Measurements from ENCODE around the gene SLC22A7. TPM values are rescaled to one million over a fixed set of nuclear protein-coding genes. Genes with fewer than 3 reads are reported as not detected.

SLC22A7 gene
- total RNA-seq, 6 experiments from 2014 or later, result 145 to 348 (median 185) TPM

DNA sequence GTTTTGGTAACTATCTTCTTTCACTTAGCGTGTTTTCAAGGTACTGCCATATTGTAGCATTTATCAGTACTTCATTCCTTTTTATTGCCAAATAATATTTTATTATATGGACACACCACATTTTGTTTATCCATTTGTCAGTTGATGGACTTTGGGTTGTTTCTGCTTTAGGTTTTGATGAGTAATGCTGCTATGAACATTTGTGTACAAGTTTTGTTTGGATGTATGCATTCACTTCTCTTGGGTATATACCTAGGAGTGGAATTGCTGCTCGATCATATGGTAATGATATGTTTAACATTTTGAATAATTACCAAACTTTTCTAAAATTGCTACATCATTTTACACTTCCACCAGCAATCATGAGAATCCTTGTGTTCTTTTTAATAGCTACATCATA lies 6.4 kb upstream of the SLC22A7 start:
- Histone ChIP-seq H3K4me1 (peaks cover 0 to 22% (median 6%) of the 10 kb centered on the region in 4 donors), H3K36me3 (no peaks in the 10 kb centered on the region), H3K4me3 (no peak overlapping the region), H3K27ac (no peak overlapping the region), H3K27me3 (no peaks in the 10 kb centered on the region), H3K9me3 (no peaks in the 10 kb centered on the region)
- DNase-seq, result no peak
- WGBS (ENCODE audit: insufficient coverage, low coverage, low lambda C conversion rate, missing lambda C conversion rate), result 100% methylated on average over 2 of the region's 2 CpGs
- intact Hi-C loops (cut with DNase I), result no loop called here
- TF ChIP-seq, protein P1, sequence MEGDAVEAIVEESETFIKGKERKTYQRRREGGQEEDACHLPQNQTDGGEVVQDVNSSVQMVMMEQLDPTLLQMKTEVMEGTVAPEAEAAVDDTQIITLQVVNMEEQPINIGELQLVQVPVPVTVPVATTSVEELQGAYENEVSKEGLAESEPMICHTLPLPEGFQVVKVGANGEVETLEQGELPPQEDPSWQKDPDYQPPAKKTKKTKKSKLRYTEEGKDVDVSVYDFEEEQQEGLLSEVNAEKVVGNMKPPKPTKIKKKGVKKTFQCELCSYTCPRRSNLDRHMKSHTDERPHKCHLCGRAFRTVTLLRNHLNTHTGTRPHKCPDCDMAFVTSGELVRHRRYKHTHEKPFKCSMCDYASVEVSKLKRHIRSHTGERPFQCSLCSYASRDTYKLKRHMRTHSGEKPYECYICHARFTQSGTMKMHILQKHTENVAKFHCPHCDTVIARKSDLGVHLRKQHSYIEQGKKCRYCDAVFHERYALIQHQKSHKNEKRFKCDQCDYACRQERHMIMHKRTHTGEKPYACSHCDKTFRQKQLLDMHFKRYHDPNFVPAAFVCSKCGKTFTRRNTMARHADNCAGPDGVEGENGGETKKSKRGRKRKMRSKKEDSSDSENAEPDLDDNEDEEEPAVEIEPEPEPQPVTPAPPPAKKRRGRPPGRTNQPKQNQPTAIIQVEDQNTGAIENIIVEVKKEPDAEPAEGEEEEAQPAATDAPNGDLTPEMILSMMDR (IDR thresholded peaks at IDR 0.05), result no peak
- TF ChIP-seq POLR2A (IDR thresholded peaks at IDR 0.05), result no peak
- no peak for ATAC-seq

- TF ChIP-seq, protein P1 (IDR thresholded peaks at IDR 0.05), result no peak
- no peak for TF ChIP-seq POLR2A (IDR thresholded peaks at IDR 0.05)
- WGBS (ENCODE audit: insufficient coverage, low coverage, low lambda C conversion rate, missing lambda C conversion rate), result 85% methylated on average over 6 of the region's 6 CpGs
- no peak overlapping the region for H3K4me3 ChIP-seq
- no peaks in the 10 kb centered on the region for H3K9me3 ChIP-seq
- H3K27ac ChIP-seq, result no peak overlapping the region
- no peaks in the 10 kb centered on the region for H3K27me3 ChIP-seq
- intact Hi-C loops (cut with DNase I), result no loop called here
- DNase-seq (no peak), ATAC-seq (no peak)
- H3K36me3 ChIP-seq, result no peaks in the 10 kb centered on the region
- peaks cover 0 to 21% (median 9%) of the 10 kb centered on the region in 4 donors for H3K4me1 ChIP-seq
These were observed 5.7 kb upstream of the SLC22A7 start for GRCh38 chr6:43292341-43292740.

DNA sequence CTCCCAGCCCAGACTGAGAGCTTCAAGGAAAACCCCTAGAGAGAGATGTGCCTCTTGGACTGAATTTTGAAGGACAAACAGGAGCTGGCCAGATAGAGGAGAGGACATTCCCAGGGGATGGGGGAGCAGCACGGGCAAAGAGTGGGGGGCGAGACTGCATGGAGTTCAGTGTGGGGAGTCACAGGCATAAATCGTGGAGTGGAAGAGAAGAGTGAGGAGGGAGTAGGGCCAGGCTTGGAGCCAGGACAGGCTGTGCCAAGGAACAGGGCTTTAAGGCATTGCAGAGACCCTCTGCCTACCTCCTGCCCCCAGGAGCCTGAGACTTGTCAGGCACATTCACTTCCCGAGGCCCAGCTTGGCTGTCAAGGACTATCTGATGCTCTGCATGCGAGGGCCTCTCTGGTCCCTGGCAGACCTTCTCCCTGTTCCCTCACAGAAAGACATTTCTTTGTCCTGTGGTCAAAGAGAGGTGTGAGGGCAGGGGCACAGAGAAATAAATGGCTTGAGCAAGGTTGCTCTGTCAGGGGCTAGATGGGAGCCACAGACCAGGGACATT lies 5.2 kb upstream of the SLC22A7 start:
- 85% methylated on average over 3 of the region's 5 CpGs for WGBS (ENCODE audit: insufficient coverage, low coverage, low lambda C conversion rate, missing lambda C conversion rate)
- no peak for DNase-seq

DNA sequence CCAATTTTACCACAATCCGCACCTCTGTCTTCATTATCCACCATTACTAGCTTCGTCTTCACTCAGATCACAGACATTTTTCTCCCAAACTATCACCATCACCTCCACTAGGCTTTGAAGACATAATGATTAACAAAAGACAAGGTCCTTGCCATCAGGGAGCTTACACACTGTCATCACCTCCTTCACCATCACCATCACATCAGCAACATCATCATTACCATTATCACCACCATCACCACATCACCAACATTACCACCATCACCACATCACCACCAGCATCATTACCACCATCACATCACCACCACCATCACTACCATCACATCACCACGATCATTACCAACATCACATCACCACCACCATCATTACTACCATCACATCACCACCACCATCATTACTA lies 4.4 kb upstream of the SLC22A7 start:
- no peak for TF ChIP-seq POLR2A (IDR thresholded peaks at IDR 0.05)
- TF ChIP-seq, protein P1 (IDR thresholded peaks at IDR 0.05), result no peak
- H3K4me3 ChIP-seq, result no peak overlapping the region
- H3K27ac ChIP-seq, result no peak overlapping the region
- no peaks in the 10 kb centered on the region for H3K9me3 ChIP-seq
- DNase-seq (no peak), ATAC-seq (no peak)
- 100% methylated on average over 3 of the region's 3 CpGs for WGBS (ENCODE audit: insufficient coverage, low coverage, low lambda C conversion rate, missing lambda C conversion rate)
- no peaks in the 10 kb centered on the region for H3K27me3 ChIP-seq
- H3K4me1 ChIP-seq, result peaks cover 0 to 22% (median 11%) of the 10 kb centered on the region in 4 donors
- H3K36me3 ChIP-seq, result no peaks in the 10 kb centered on the region
- intact Hi-C loops (cut with DNase I), result no loop called here

More for the DNA sequence above, 5.2 kb upstream of the SLC22A7 start:
- TF ChIP-seq POLR2A (IDR thresholded peaks at IDR 0.05), result no peak
- TF ChIP-seq, protein P1 (IDR thresholded peaks at IDR 0.05), result no peak
- intact Hi-C loops (cut with DNase I), result no loop called here
- no peaks in the 10 kb centered on the region for H3K9me3 ChIP-seq
- peaks cover 0 to 22% (median 11%) of the 10 kb centered on the region in 4 donors for H3K4me1 ChIP-seq
- H3K27ac ChIP-seq, result no peak overlapping the region
- H3K4me3 ChIP-seq, result no peak overlapping the region
- no peaks in the 10 kb centered on the region for H3K36me3 ChIP-seq
- no peaks in the 10 kb centered on the region for H3K27me3 ChIP-seq
- ATAC-seq, result no peak

Data from right lobe of liver (tissue), 6 donors.